Testis (tissue), 2 donors: ENCODE data around the gene CDH20.

Experiments used
- CTCF ChIP-seq, 3 experiments: fragments of 450-650 bp in 2 of 3; fragments of 200-600 bp in 1 of 3; sonication (generic) in 1 of 3; IDR thresholded peaks; one replicate each; pipeline ENCODE4 v1.5.1; 2016 to 2019; ENCODE audit warnings: antibody characterized with exemption in 3 of 3, mild to moderate bottlenecking in 2 of 3, moderate library complexity in 1 of 3
- POLR2A ChIP-seq: fragments of 450-650 bp; IDR thresholded peaks from one replicate; pipeline ENCODE4 v1.6.1; 2017; ENCODE audit warnings: antibody characterized with exemption, mild to moderate bottlenecking, moderate library complexity

GRCh38 chr18:61340148-61340547 lies 6.9 kb downstream of the CDH20 start:
- TF ChIP-seq CTCF (IDR thresholded peaks at IDR 0.05), result no peak
- TF ChIP-seq POLR2A, result no peak
